DOHH2 (cell line): Measurements from ENCODE around the gene NCOR2.

Source experiments
- H3F3A ChIP-seq: fragments of 200-600 bp; sonication (generic), shearing (Covaris generic); 2 replicates; pipeline ENCODE4 v1.6.0; 2016; ENCODE audit warnings: antibody characterized with exemption, mild to moderate bottlenecking; ENCODE audit not compliant: control insufficient read depth, insufficient read depth
- H3K27ac ChIP-seq: fragments of 200-600 bp; sonication (generic); 2 replicates; pipeline ENCODE4 v1.5.1; 2014; ENCODE audit warnings: low read depth, mild to moderate bottlenecking, low read length, moderate library complexity
- H3K27me3 ChIP-seq: fragments of 200-600 bp; sonication (generic); 2 replicates; pipeline ENCODE4 v1.6.1; 2014; ENCODE audit warnings: mild to moderate bottlenecking, low read length, mixed read lengths; ENCODE audit not compliant: control insufficient read depth
- H3K36me3 ChIP-seq: fragments of 200-600 bp; sonication (generic); 2 replicates; pipeline ENCODE4 v1.6.1; 2014; ENCODE audit warnings: mild to moderate bottlenecking, low read length, moderate library complexity, mixed read lengths; ENCODE audit not compliant: control insufficient read depth
- H3K4me1 ChIP-seq: fragments of 200-600 bp; sonication (generic); 2 replicates; pipeline ENCODE4 v1.6.1; 2014; ENCODE audit warnings: mild to moderate bottlenecking, low read length, mixed read lengths; ENCODE audit not compliant: control insufficient read depth
- H3K4me2 ChIP-seq: fragments of 200-600 bp; sonication (generic); 2 replicates; pipeline ENCODE4 v1.6.0; 2014; ENCODE audit warnings: mild to moderate bottlenecking, low read length, moderate library complexity
- H3K4me3 ChIP-seq: fragments of 200-600 bp; sonication (generic); 2 replicates; pipeline ENCODE4 v1.5.1; 2014; ENCODE audit warnings: mild to moderate bottlenecking, low read length, mixed read lengths
- H3K79me2 ChIP-seq: fragments of 200-600 bp; sonication (generic); 2 replicates; pipeline ENCODE4 v1.6.1; 2014; ENCODE audit warnings: mild to moderate bottlenecking, low read length, mixed read lengths; ENCODE audit not compliant: control insufficient read depth
- H3K9me2 ChIP-seq: fragments of 200-600 bp; sonication (generic); replicated peaks from 2 replicates; pipeline ENCODE4 v1.6.1; 2014; ENCODE audit warnings: mild to moderate bottlenecking, low read length, mixed read lengths; ENCODE audit not compliant: control insufficient read depth
- H3K9me3 ChIP-seq: fragments of 200-600 bp; sonication (generic); 2 replicates; pipeline ENCODE4 v1.6.1; 2014; ENCODE audit warnings: antibody characterized with exemption, low read length, mixed read lengths; ENCODE audit not compliant: control insufficient read depth, insufficient read depth
- H4K20me1 ChIP-seq: fragments of 200-600 bp; sonication (generic); 2 replicates; pipeline ENCODE4 v1.6.0; 2014; ENCODE audit warnings: low read depth, mild to moderate bottlenecking, antibody characterized with exemption, low read length, moderate library complexity; ENCODE audit not compliant: control insufficient read depth, insufficient read depth
- CTCF ChIP-seq: fragments of 200-600 bp; sonication (generic); IDR thresholded peaks from one replicate; pipeline ENCODE4 v1.5.1; 2014; ENCODE audit warnings: antibody characterized with exemption, mild to moderate bottlenecking, low read depth, low read length; ENCODE audit not compliant: poor library complexity, severe bottlenecking
- EZH2phosphoT487 ChIP-seq: fragments of 200-600 bp; sonication (generic); IDR thresholded peaks from 2 replicates; pipeline ENCODE4 v1.6.1; 2017; ENCODE audit warnings: borderline replicate concordance, mild to moderate bottlenecking, antibody characterized with exemption, low read length, moderate library complexity, mixed read lengths

NCOR2 gene

GRCh38 chr12:124570810-124571209, 3.4 kb upstream of the NCOR2 start:
- peaks cover 17% of the 10 kb centered on the region for H3K4me1 ChIP-seq
- H3F3A ChIP-seq: no peaks in the 10 kb centered on the region
- TF ChIP-seq CTCF: no peak
- no peak for TF ChIP-seq EZH2phosphoT487
- no peaks in the 10 kb centered on the region; the same call in 1 of the 2 replicates for H4K20me1 ChIP-seq
- H3K27me3 ChIP-seq: peaks cover 4% of the 10 kb centered on the region; the same call in 1 of the 2 replicates
- H3K27ac ChIP-seq: no peak overlapping the region
- no peaks in the 10 kb centered on the region for H3K9me2 ChIP-seq
- no peaks in the 10 kb centered on the region for H3K36me3 ChIP-seq
- no peak overlapping the region for H3K4me3 ChIP-seq
- no peak overlapping the region for H3K4me2 ChIP-seq
- H3K79me2 ChIP-seq: peaks cover 13% of the 10 kb centered on the region
- H3K9me3 ChIP-seq: no peaks in the 10 kb centered on the region

- peaks cover 10% of the 10 kb centered on the region for H4K20me1 ChIP-seq
- no peaks in the 10 kb centered on the region for H3K9me2 ChIP-seq
- peaks cover 4% of the 10 kb centered on the region; the same call in 1 of the 2 replicates for H3K27me3 ChIP-seq
- H3K27ac ChIP-seq: no peak overlapping the region
- H3K9me3 ChIP-seq: no peaks in the 10 kb centered on the region
- no peaks in the 10 kb centered on the region for H3K36me3 ChIP-seq
- no peak overlapping the region for H3K4me3 ChIP-seq
- no peaks in the 10 kb centered on the region for H3F3A ChIP-seq
- TF ChIP-seq CTCF (no peak), EZH2phosphoT487 (no peak)
- H3K79me2 ChIP-seq: peaks cover 25% of the 10 kb centered on the region
- peaks cover 30% of the 10 kb centered on the region for H3K4me1 ChIP-seq
- no peak overlapping the region for H3K4me2 ChIP-seq
Measured at GRCh38 chr12:124569375-124570148, 2.1 kb upstream of the NCOR2 start.

- H3K27me3 ChIP-seq: peaks cover 4% of the 10 kb centered on the region; the same call in 1 of the 2 replicates
- H3K4me1 ChIP-seq: peaks cover 37% of the 10 kb centered on the region
- peak overlapping the region; percentile 15; the same call in 1 of the 2 replicates for H3K27ac ChIP-seq
- H3K9me3 ChIP-seq: no peaks in the 10 kb centered on the region
- H3K4me3 ChIP-seq: peak overlapping the region; percentile 75
- peaks cover 33% of the 10 kb centered on the region for H3K79me2 ChIP-seq
- no peaks in the 10 kb centered on the region for H3K9me2 ChIP-seq
- H3K36me3 ChIP-seq: 0 out of 2 replicates have a peak, but pooled peaks cover 2% of the 10 kb centered on the region
- peaks cover 16% of the 10 kb centered on the region for H4K20me1 ChIP-seq
- H3F3A ChIP-seq: no peaks in the 10 kb centered on the region
- H3K4me2 ChIP-seq: peak overlapping the region; percentile 98
- TF ChIP-seq EZH2phosphoT487: no peak
- peak; percentile 55 for TF ChIP-seq CTCF
Measured at GRCh38 chr12:124568431-124569374, 1.3 kb upstream of the NCOR2 start.
